Mesendoderm (in vitro differentiated cells): ENCODE measurements around the gene TREML4.

ENCODE experiments used
- DNase-seq: peaks from one replicate; pipeline ENCODE4 v3.0.0; 2013
- H2AK5ac ChIP-seq: 2 replicates; pipeline ENCODE4 v1.6.1; 2013; ENCODE audit warnings: low read length, inconsistent platforms
- H2BK120ac ChIP-seq: 2 replicates; pipeline ENCODE4 v1.6.1; 2013; ENCODE audit warnings: low read depth, mild to moderate bottlenecking, low read length, moderate library complexity, mixed read lengths
- H2BK15ac ChIP-seq: replicated peaks from 2 replicates; pipeline ENCODE4 v1.6.1; 2013; ENCODE audit warnings: low read depth, mild to moderate bottlenecking, moderate library complexity
- H2BK5ac ChIP-seq: 2 replicates; pipeline ENCODE4 v1.6.1; 2013; ENCODE audit warnings: low read length, inconsistent platforms
- H3K18ac ChIP-seq: 2 replicates; pipeline ENCODE4 v1.6.1; 2013; ENCODE audit warnings: mild to moderate bottlenecking, low read length, mixed read lengths
- H3K23ac ChIP-seq: one replicate; pipeline ENCODE4 v1.6.1; 2013; ENCODE audit warnings: low read length
- H3K27ac ChIP-seq: 2 replicates; pipeline ENCODE4 v1.5.1; 2013; ENCODE audit warnings: low read depth, mild to moderate bottlenecking, inconsistent platforms, low read length, moderate library complexity
- H3K27me3 ChIP-seq: 2 replicates; pipeline ENCODE4 v1.6.1; 2013; ENCODE audit warnings: low read length, control low read depth, mild to moderate bottlenecking, inconsistent platforms; ENCODE audit not compliant: insufficient read depth, poor library complexity
- H3K36me3 ChIP-seq: 2 replicates; pipeline ENCODE4 v1.6.1; 2013; ENCODE audit warnings: low read length, inconsistent platforms; ENCODE audit not compliant: control insufficient read depth, insufficient read depth
- H3K4ac ChIP-seq: one replicate; pipeline ENCODE4 v1.6.1; 2013; ENCODE audit warnings: low read depth, mild to moderate bottlenecking, low read length, moderate library complexity
- H3K4me1 ChIP-seq: 2 replicates; pipeline ENCODE4 v1.6.1; 2013; ENCODE audit warnings: low read depth, low read length, inconsistent platforms; ENCODE audit not compliant: control insufficient read depth
- H3K4me2 ChIP-seq: 2 replicates; pipeline ENCODE4 v1.6.1; 2013; ENCODE audit warnings: low read length
- H3K4me3 ChIP-seq: 2 replicates; pipeline ENCODE4 v1.5.1; 2013; ENCODE audit warnings: mild to moderate bottlenecking, low read length
- H3K56ac ChIP-seq: one replicate; pipeline ENCODE4 v1.6.1; 2013; ENCODE audit warnings: low read length
- H3K79me1 ChIP-seq: 2 replicates; pipeline ENCODE4 v1.6.1; 2013; ENCODE audit warnings: low read length, inconsistent platforms
- H3K79me2 ChIP-seq: 2 replicates; pipeline ENCODE4 v1.6.1; 2013; ENCODE audit warnings: mild to moderate bottlenecking, low read length; ENCODE audit not compliant: control insufficient read depth, insufficient read depth
- H3K9ac ChIP-seq: 2 replicates; pipeline ENCODE4 v1.6.1; 2013; ENCODE audit warnings: low read length, inconsistent platforms
- H4K5ac ChIP-seq: one replicate; pipeline ENCODE4 v1.6.1; 2013; ENCODE audit warnings: low read length
- H4K8ac ChIP-seq: one replicate; pipeline ENCODE4 v1.6.1; 2013; ENCODE audit warnings: low read depth, mild to moderate bottlenecking, control low read depth, low read length, moderate library complexity
- WGBS: extraction: QIAGEN DNeasy Blood & Tissue Kit; methylation state at CpG from one replicate; pipeline ENCODE4 v1.1.7; 2013; ENCODE audit warnings: low lambda C conversion rate, missing lambda C conversion rate; ENCODE audit not compliant: insufficient coverage; ENCODE audit errors: extremely low coverage; 5-methylcytosine and 5-hydroxymethylcytosine counted together

The TREML4 gene

DNA sequence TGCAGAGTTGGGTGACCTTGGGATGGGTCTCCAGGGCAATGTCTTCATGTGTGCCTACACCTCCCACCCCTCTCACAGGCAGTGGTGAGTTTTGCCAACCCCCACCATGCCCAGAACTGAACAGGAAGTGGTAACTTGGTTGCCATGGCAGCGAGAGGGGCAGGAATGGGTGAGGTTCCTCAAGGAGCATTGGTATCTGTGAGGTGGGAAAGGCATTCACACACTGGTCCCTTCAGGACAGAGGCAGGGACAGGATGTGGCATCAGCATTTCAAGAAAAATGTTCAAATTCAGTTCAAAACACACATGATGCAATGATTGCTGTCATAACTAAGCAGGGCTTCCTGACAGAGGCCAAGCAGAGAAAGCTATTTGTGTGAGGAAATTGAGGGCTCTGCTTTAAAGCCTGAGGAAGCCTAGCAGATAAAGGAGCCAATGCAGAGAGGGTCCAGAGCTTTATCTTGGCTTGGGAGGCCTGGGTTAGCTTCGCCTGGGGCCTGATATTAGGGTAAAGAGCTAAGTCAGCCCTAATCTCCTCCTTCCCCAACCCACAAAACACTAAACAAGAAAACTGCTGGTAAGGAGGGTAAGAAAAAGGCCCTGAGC is 27.8 kb upstream of the TREML4 start:
- Histone ChIP-seq H4K5ac (no peak overlapping the region), H3K79me2 (no peaks in the 10 kb centered on the region), H2BK15ac (no peak overlapping the region), H4K8ac (no peak overlapping the region), H2BK120ac (no peak overlapping the region), H3K4ac (no peak overlapping the region), H3K4me3 (no peak overlapping the region), H3K4me2 (no peak overlapping the region), H2AK5ac (no peak overlapping the region), H3K56ac (peak overlapping the region; percentile 22), H3K23ac (no peak overlapping the region), H3K36me3 (no peaks in the 10 kb centered on the region), H3K27me3 (no peaks in the 10 kb centered on the region), H3K4me1 (peaks cover 7% of the 10 kb centered on the region), H3K9ac (no peak overlapping the region), H3K27ac (no peak overlapping the region), H2BK5ac (no peak overlapping the region), H3K18ac (no peak overlapping the region), H3K79me1 (no peaks in the 10 kb centered on the region)
- DNase-seq = peak; percentile 79
- WGBS = no CpG with 5 or more reads among the region's 2 CpGs

DNA sequence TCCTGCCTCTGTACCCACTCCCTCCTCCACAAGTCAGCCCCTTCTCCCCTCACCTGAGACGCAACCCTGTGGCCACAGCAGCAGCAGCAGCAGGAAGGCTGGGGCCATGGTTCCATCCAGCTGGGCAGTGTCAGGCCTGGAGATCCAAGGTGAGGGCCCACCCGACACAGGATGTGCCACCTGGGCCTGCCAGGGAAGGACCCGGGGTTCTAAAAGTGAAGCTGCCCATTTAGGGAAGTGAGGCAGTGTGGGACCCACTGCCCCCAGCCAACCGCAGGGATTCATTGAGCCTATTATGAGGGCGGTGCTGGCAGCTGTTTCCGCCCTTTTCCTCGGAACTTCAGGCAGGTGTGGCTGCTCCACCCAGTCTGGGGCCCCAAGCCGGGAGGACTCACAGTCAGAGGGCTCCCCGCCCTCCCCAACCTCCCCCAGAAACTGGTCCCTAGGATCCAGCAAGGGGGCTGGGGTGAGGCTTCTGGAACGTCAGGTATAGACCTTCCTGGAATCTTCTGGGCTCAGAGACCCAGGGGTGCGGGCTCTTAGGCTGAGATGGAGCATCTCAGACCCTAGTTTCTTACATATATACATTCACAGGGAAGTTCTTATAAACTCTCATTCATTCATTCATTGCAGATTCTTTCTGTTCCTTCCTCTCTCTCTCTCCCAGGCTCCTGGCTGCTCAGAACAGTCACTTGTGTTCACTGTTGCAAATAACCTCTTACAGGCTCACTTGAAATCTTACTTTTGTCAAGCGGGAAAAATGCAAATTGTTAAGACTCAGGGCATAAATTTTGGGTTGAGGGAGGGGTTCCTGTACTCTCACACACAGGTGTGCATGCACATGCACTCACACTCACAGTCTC is 27.0 kb upstream of the TREML4 start, which contains the start of gene TREML2:
TSS of gene TREML2 (minus strand) at position 249 of the 863 bp plus-strand sequence. CDS start at position 108, 141 bp downstream.
- Histone ChIP-seq H3K79me2 (no peaks in the 10 kb centered on the region), H3K9ac (no peak within 1 kb of the TSS), H3K4me3 (no peak within 1 kb of the TSS), H3K56ac (peak within 1 kb of the TSS; percentile 22), H2BK5ac (no peak within 1 kb of the TSS), H3K4me2 (no peak within 1 kb of the TSS), H4K5ac (no peak within 1 kb of the TSS), H4K8ac (no peak within 1 kb of the TSS), H2AK5ac (no peak within 1 kb of the TSS), H3K18ac (no peak within 1 kb of the TSS), H3K27ac (no peak within 1 kb of the TSS), H3K79me1 (no peaks in the 10 kb centered on the region), H3K4me1 (peaks cover 7% of the 10 kb centered on the region), H3K27me3 (no peaks in the 10 kb centered on the region), H2BK120ac (no peak within 1 kb of the TSS), H3K23ac (no peak within 1 kb of the TSS), H2BK15ac (no peak within 1 kb of the TSS), H3K36me3 (no peaks in the 10 kb centered on the region), H3K4ac (no peak within 1 kb of the TSS)
- DNase-seq = no peak
- WGBS = no CpG with 5 or more reads among the region's 12 CpGs

DNA sequence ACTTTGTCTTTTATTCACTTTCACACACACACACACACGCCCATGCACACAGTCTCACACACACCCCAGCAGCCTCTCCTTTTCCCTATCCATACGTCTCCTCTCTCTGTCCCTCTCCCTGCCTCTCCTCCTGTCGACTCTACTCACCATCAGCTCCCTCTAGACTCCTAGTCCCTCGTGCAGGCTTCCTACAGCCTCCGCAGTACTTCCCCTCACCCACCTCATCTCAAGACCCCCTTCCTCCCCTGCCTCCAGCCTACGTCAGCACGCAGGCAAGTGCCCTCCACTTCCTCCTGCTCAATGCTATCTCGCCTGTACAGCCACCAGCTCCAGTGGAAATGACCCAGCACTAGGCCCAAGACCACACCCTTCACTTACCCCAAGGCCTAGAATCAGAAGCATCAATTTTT is 26.4 kb upstream of the TREML4 start:
- Histone ChIP-seq H3K27ac (no peak overlapping the region), H4K5ac (no peak overlapping the region), H2BK5ac (no peak overlapping the region), H3K23ac (no peak overlapping the region), H3K9ac (no peak overlapping the region), H2AK5ac (no peak overlapping the region), H2BK120ac (no peak overlapping the region), H3K79me1 (no peaks in the 10 kb centered on the region), H3K4me3 (no peak overlapping the region), H3K4me2 (no peak overlapping the region), H4K8ac (no peak overlapping the region), H3K79me2 (no peaks in the 10 kb centered on the region), H3K56ac (no peak overlapping the region), H3K4me1 (peaks cover 7% of the 10 kb centered on the region), H3K27me3 (no peaks in the 10 kb centered on the region), H3K4ac (no peak overlapping the region), H3K36me3 (no peaks in the 10 kb centered on the region), H2BK15ac (no peak overlapping the region), H3K18ac (no peak overlapping the region)
- DNase-seq = no peak
- no CpG with 5 or more reads among the region's 8 CpGs for WGBS

DNA sequence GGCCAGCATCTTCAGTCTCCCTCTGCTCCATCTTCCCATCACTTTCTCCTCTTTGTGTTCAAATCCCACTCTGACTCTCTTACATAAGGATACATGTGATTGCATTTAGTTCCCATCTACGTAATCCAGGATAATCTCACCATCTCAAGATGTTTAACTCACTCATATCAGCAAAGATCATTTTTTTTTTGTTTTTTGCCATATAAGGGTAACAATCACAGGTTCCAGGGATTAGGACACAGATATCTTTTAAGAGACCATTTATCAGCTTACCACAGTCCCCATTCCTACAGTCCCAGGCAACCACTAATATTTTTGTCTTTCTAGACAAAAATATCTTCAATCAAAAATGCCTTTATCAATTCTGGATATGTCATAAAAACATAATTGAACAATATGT is 24.0 kb upstream of the TREML4 start:
- Histone ChIP-seq H4K8ac (no peak overlapping the region), H3K23ac (no peak overlapping the region), H3K9ac (no peak overlapping the region), H2BK120ac (no peak overlapping the region), H3K36me3 (no peaks in the 10 kb centered on the region), H3K4me1 (peaks cover 7% of the 10 kb centered on the region), H3K18ac (no peak overlapping the region), H2AK5ac (no peak overlapping the region), H3K4ac (no peak overlapping the region), H3K4me3 (no peak overlapping the region), H3K79me2 (no peaks in the 10 kb centered on the region), H3K27ac (no peak overlapping the region), H3K27me3 (no peaks in the 10 kb centered on the region), H4K5ac (no peak overlapping the region), H3K56ac (no peak overlapping the region), H3K4me2 (no peak overlapping the region), H3K79me1 (no peaks in the 10 kb centered on the region), H2BK5ac (no peak overlapping the region), H2BK15ac (no peak overlapping the region)
- WGBS = no CpG with 5 or more reads among the region's 1 CpG
- no peak for DNase-seq

DNA sequence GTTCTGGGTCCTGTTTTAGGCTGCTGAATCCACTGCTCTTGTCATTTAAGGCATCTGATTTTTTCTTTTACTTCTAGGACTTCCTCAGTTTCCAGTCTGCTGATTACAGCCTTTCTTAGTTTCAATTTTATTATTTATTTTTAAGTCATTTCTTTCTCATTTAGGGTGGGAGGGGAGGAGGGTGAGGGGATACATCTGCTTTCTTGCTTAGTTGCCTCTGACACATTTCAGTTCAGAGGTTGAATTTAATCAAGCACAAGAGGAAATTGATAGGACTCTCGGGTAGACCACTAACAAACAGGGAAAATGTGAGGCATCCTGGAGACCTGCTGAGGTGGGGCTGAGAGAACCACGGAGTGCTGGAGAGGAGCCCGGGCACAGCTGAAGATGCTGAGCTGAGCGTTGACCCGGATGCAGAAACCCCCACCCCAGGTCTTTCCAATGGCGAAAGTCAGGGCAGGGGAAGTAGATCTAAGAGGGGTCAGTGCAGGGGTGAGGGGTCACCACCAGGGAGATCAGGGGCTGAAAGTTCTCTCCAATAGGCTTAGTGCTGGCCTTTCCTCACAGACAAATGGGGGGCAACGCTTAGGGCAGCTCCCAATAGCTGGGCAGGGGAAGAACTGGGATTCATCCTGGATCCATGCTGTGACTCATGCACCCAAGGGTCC is 19.6 kb upstream of the TREML4 start:
- no peak for DNase-seq

More for the DNA sequence above, 19.6 kb upstream of the TREML4 start:
- no peak overlapping the region for H3K4me3 ChIP-seq
- H3K23ac ChIP-seq = no peak overlapping the region
- no CpG with 5 or more reads among the region's 7 CpGs for WGBS
- H3K27ac ChIP-seq = no peak overlapping the region
- H3K18ac ChIP-seq = no peak overlapping the region
- H2BK15ac ChIP-seq = no peak overlapping the region
- H3K4ac ChIP-seq = no peak overlapping the region
- no peak overlapping the region for H3K56ac ChIP-seq
- H3K79me2 ChIP-seq = no peaks in the 10 kb centered on the region
- H4K8ac ChIP-seq = no peak overlapping the region
- no peak overlapping the region for H3K4me2 ChIP-seq
- no peaks in the 10 kb centered on the region for H3K27me3 ChIP-seq
- H2BK5ac ChIP-seq = no peak overlapping the region
- H3K4me1 ChIP-seq = no peaks in the 10 kb centered on the region
- H3K36me3 ChIP-seq = no peaks in the 10 kb centered on the region
- H3K79me1 ChIP-seq = no peaks in the 10 kb centered on the region
- no peak overlapping the region for H2BK120ac ChIP-seq
- H3K9ac ChIP-seq = no peak overlapping the region
- H4K5ac ChIP-seq = no peak overlapping the region
- no peak overlapping the region for H2AK5ac ChIP-seq
